ENCODE data around the gene SLC1A3. TPM values are rescaled to one million over a fixed set of nuclear protein-coding genes. Genes with fewer than 3 reads are reported as not detected.

Gene SLC1A3
- total RNA-seq, 2 donors from 2014 or later: 24.1 to 44.4 TPM

DNA sequence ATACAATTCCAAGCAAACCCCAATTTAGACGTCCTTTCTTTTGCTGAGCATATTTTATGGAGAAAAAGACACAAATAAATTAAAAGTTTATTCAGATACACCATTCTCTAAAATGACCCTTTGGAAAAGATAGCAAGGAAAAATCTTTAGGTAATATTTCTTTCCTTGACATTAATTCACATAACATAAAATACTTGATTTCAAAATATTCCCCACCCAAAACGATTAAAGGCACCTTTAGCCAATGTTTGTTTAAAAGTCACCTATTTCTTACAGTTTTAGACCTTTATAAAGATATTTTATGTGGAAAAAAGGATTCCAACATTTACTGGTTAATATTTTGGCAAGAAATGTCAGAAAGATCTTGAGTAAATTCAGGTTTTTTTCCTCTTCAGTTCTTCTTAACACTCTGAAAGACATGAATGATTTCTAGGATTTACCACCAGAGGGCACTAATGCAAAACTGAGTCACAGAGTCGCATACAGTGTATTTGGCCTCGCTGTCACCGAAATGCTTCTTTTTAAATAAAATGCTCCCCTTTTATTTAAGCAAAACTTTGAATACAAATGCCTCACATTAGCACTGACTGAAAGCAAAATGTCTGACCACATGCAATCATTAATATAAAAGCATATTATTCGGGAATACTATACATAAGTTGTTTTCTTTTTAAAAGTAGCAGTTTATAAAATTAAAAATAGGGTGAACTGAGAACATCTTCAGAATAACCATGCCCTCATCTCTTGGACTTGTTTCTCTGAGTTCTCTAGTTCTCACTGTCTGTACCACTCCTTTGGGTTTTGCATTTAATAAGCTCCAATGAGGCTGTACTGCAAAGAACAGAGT lies 122.5 kb downstream of the SLC1A3 start:
- intact Hi-C loops (cut with DNase I): no loop called here
- no peak for DNase-seq (ENCODE audit: low spot score)

- DNase-seq (ENCODE audit: low spot score): no peak
- intact Hi-C loops (cut with DNase I): loop anchor here in 1 of 2 donors (10.0 kb wide), 1 partner anchor 144 kb away; the partner anchor contains the start of gene NIPBL
Measured at GRCh38 chr5:36730537-36731216, 124.3 kb downstream of the SLC1A3 start.

- DNase-seq (ENCODE audit: low spot score): no peak
- intact Hi-C loops (cut with DNase I): loop anchor here in 1 of 2 donors (10.0 kb wide), 1 partner anchor 142 kb away; the partner anchor contains the start of gene NIPBL
Measured at GRCh38 chr5:36733183-36733582, 126.8 kb downstream of the SLC1A3 start.

- DNase-seq (ENCODE audit: low spot score): no peak
- intact Hi-C loops (cut with DNase I): loop anchor here in 1 of 2 donors (10.0 kb wide), 1 partner anchor 140 kb away; the partner anchor contains the start of gene NIPBL
Measured at GRCh38 chr5:36734422-36734821, 128.0 kb downstream of the SLC1A3 start.

DNA sequence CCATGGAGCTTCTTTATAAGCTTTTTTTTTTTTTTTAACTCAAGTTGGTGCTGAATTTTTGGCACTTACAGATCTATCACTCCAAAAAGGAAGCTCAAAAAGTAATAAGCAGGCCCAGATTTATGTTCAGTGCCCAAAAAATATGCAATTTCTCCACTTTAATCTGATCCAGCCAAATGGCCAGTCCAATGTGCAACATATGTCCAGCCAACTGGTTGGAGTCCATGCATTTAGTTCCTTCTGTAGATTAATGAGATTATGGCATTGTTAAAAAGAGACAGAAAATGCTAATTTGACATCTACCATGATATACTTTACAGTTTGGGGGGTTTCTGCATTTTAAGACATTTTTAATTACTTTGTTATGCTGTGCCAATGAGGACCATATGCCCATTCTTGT lies 129.5 kb downstream of the SLC1A3 start:
- DNase-seq (ENCODE audit: low spot score): no peak
- intact Hi-C loops (cut with DNase I): loop anchor here in 1 of 2 donors (10.0 kb wide), 1 partner anchor 139 kb away; the partner anchor contains the start of gene NIPBL

Data from posterior vena cava (tissue), 2 donors.